ENCODE data around the gene YRDC. TPM values are rescaled to one million over a fixed set of nuclear protein-coding genes. Genes with fewer than 3 reads are reported as not detected.

YRDC gene
- polyA plus RNA-seq, 1 of the 3 experiments (the other 2 are of a cell fraction), result 34.2 TPM

DNA sequence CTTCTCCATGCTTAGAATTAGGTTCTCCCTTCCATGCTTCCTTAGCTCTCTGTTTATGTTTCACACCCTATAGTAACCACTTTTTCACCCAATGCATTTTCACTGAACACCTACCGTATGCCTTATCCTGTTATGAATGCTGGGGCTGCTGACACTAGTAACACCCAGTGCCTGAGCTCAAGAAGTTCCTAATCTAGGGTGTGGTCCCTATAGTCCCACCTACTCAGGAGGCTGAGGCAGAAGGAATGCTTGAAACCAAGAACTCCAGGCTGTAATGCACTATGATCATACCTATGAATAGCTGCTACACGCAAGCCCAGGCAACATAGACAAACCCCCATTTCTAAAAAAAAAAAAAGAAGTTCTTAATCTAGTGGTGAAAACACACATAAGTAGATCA is 48.6 kb downstream of the YRDC start:
- WGBS (ENCODE audit: low lambda C conversion rate), result 28% methylated on average over 2 of the region's 2 CpGs
- Histone ChIP-seq H3K79me2 (ENCODE audit: insufficient read depth) (no peaks in the 10 kb centered on the region), H3K9me3 (no peaks in the 10 kb centered on the region), H3K4me1 (ENCODE audit: control insufficient read depth in 1 of 2, insufficient read depth in 2 of 2, low read depth in 1 of 2, low read length in 1 of 2) (peaks cover 0 to 2% of the 10 kb centered on the region in 2 experiments; a peak in 1 of 4 replicates), H3K9ac (no peak overlapping the region), H3K36me3 (replicated peaks in 1 of 2; ENCODE audit: control insufficient read depth in 1 of 2, insufficient read depth in 2 of 2, low read length in 1 of 2) (no peaks in the 10 kb centered on the region), H3K9me2 (no peaks in the 10 kb centered on the region), H4K20me1 (ENCODE audit: insufficient read depth) (0 out of 2 replicates have a peak, but pooled peaks cover 3% of the 10 kb centered on the region), H3F3A (replicated peaks; ENCODE audit: insufficient read depth) (no peaks in the 10 kb centered on the region), H3K27me3 (ENCODE audit: insufficient read depth) (peaks cover 19% of the 10 kb centered on the region), H2AFZ (ENCODE audit: low read depth) (no peak overlapping the region), H3K4me2 (no peak overlapping the region), H3K4me3 (ENCODE audit: low read depth in 2 of 2, low read length in 1 of 2) (no peak overlapping the region), H3K27ac (ENCODE audit: low read depth in 2 of 2, low read length in 1 of 2) (no peak overlapping the region)
- CTCF ChIA-PET, result interaction anchor here (1.4 kb wide), 1 partner anchor 12 kb away, joined by 5 read pairs; no protein-coding TSS in a partner anchor
- POLR2A ChIA-PET, result no interaction called here
- TF ChIP-seq, protein P1, sequence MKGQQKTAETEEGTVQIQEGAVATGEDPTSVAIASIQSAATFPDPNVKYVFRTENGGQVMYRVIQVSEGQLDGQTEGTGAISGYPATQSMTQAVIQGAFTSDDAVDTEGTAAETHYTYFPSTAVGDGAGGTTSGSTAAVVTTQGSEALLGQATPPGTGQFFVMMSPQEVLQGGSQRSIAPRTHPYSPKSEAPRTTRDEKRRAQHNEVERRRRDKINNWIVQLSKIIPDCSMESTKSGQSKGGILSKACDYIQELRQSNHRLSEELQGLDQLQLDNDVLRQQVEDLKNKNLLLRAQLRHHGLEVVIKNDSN (IDR thresholded peaks at IDR 0.05; ENCODE audit: borderline replicate concordance, low read depth), result no peak
- TF ChIP-seq RFX5 (IDR thresholded peaks at IDR 0.05; ENCODE audit: low read length), result no peak
- no peak for TF ChIP-seq ELF1 (IDR thresholded peaks at IDR 0.05)
- TF ChIP-seq CHD2 (IDR thresholded peaks at IDR 0.05; ENCODE audit: low read length, partially characterized antibody), result no peak
- no peak for TF ChIP-seq FOXJ3 (CRISPR knock-in tag; IDR thresholded peaks at IDR 0.05)
- no peak for TF ChIP-seq FOXM1 (IDR thresholded peaks at IDR 0.05; ENCODE audit: low read depth)
- no peak for TF ChIP-seq YY1 (IDR thresholded peaks at IDR 0.05; ENCODE audit: low read depth)
- no peak for TF ChIP-seq TEAD4 (IDR thresholded peaks at IDR 0.05; ENCODE audit: borderline replicate concordance, insufficient read depth)
- TF ChIP-seq EP300 (IDR thresholded peaks at IDR 0.05; ENCODE audit: borderline replicate concordance in 1 of 2, low read depth in 1 of 2, low read length in 1 of 2), result no peak
- TF ChIP-seq RCOR1 (IDR thresholded peaks at IDR 0.05; ENCODE audit: low read length), result no peak
- DNase-seq, result no peak

DNA sequence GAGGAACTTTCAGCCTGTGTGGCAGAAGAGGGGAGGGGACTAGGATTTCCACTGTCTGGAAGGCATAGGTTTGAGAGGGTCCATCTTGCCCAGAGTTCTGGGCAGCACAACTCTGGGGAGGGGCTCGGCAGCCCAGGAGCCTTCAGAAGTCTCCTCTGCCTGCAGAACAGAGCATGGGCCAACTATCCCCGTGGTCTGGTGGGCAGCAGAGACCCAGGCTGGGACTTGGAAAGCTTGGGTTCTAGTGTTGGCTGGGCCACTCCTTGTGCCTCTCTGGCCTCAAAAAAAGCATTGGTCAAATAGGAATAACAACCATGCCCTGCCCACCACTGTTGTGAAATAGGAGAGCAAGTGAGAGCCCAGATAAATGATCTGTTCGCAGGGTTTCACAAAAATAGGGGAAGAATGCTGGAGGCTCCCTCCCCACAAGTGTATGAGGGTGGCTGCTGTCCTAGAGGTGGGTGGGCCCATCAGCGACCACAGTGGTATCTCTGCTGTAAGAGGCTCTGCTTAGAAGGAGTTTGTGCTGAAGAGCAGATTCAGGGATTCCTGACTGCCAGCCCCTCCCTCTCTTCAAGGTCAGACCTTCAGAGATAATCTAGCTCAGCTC is 52.0 kb downstream of the YRDC start:
- CTCF ChIA-PET, result interaction anchor here (1.2 to 1.4 kb wide), 2 partner anchors 10 to 11 kb away, joined by 7 to 8 read pairs; no protein-coding TSS in a partner anchor

More for the DNA sequence above, 52.0 kb downstream of the YRDC start:
- no peak overlapping the region for H3K4me3 ChIP-seq (ENCODE audit: low read depth in 2 of 2, low read length in 1 of 2)
- H3K9me2 ChIP-seq, result no peaks in the 10 kb centered on the region
- no peaks in the 10 kb centered on the region for H3K9me3 ChIP-seq
- H3K4me1 ChIP-seq (ENCODE audit: control insufficient read depth in 1 of 2, insufficient read depth in 2 of 2, low read depth in 1 of 2, low read length in 1 of 2), result no peaks in the 10 kb centered on the region; a peak in 1 of 4 replicates
- H2AFZ ChIP-seq (ENCODE audit: low read depth), result no peak overlapping the region
- H3K79me2 ChIP-seq (ENCODE audit: insufficient read depth), result no peaks in the 10 kb centered on the region
- POLR2A ChIA-PET, result no interaction called here
- H3K27ac ChIP-seq (ENCODE audit: low read depth in 2 of 2, low read length in 1 of 2), result no peak overlapping the region
- no peaks in the 10 kb centered on the region for H3K36me3 ChIP-seq (replicated peaks in 1 of 2; ENCODE audit: control insufficient read depth in 1 of 2, insufficient read depth in 2 of 2, low read length in 1 of 2)
- no peak overlapping the region for H3K9ac ChIP-seq
- DNase-seq, result no peak
- no peak overlapping the region for H3K4me2 ChIP-seq
- TF ChIP-seq, protein P2, sequence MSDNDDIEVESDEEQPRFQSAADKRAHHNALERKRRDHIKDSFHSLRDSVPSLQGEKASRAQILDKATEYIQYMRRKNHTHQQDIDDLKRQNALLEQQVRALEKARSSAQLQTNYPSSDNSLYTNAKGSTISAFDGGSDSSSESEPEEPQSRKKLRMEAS (IDR thresholded peaks at IDR 0.05; ENCODE audit: low read depth), result no peak
- no peak for TF ChIP-seq TEAD4 (IDR thresholded peaks at IDR 0.05; ENCODE audit: borderline replicate concordance, insufficient read depth)
- no peak for TF ChIP-seq FOSL2 (IDR thresholded peaks at IDR 0.05; ENCODE audit: borderline replicate concordance, low read depth)
- TF ChIP-seq, protein P3, sequence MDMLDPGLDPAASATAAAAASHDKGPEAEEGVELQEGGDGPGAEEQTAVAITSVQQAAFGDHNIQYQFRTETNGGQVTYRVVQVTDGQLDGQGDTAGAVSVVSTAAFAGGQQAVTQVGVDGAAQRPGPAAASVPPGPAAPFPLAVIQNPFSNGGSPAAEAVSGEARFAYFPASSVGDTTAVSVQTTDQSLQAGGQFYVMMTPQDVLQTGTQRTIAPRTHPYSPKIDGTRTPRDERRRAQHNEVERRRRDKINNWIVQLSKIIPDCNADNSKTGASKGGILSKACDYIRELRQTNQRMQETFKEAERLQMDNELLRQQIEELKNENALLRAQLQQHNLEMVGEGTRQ (IDR thresholded peaks at IDR 0.05; ENCODE audit: borderline replicate concordance, low read depth, low read length), result no peak
- TF ChIP-seq FOXJ3 (CRISPR knock-in tag; IDR thresholded peaks at IDR 0.05), result no peak
- TF ChIP-seq GABPA (IDR thresholded peaks at IDR 0.05; ENCODE audit: low read depth), result no peak
- TF ChIP-seq CHD2 (IDR thresholded peaks at IDR 0.05; ENCODE audit: low read length, partially characterized antibody), result no peak
- no peak for TF ChIP-seq GATA2 (CRISPR knock-in tag; IDR thresholded peaks at IDR 0.05)
- no peak for TF ChIP-seq NRF1 (IDR thresholded peaks at IDR 0.05; ENCODE audit: low read depth, low read length)
- no peak for TF ChIP-seq RFX5 (IDR thresholded peaks at IDR 0.05; ENCODE audit: low read length)
- TF ChIP-seq TCF12 (IDR thresholded peaks at IDR 0.05), result no peak
- TF ChIP-seq, protein P4, sequence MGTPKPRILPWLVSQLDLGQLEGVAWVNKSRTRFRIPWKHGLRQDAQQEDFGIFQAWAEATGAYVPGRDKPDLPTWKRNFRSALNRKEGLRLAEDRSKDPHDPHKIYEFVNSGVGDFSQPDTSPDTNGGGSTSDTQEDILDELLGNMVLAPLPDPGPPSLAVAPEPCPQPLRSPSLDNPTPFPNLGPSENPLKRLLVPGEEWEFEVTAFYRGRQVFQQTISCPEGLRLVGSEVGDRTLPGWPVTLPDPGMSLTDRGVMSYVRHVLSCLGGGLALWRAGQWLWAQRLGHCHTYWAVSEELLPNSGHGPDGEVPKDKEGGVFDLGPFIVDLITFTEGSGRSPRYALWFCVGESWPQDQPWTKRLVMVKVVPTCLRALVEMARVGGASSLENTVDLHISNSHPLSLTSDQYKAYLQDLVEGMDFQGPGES (IDR thresholded peaks at IDR 0.05; ENCODE audit: low read depth, low read length), result no peak
- 48% methylated on average over 3 of the region's 4 CpGs for WGBS (ENCODE audit: low lambda C conversion rate)
- no peaks in the 10 kb centered on the region for H3F3A ChIP-seq (replicated peaks; ENCODE audit: insufficient read depth)
- peaks cover 22% of the 10 kb centered on the region for H3K27me3 ChIP-seq (ENCODE audit: insufficient read depth)
- no peaks in the 10 kb centered on the region for H4K20me1 ChIP-seq (ENCODE audit: insufficient read depth)

All from SK-N-SH (cell line).